Measurements from ENCODE around the gene TMEM74B. TPM values are rescaled to one million over a fixed set of nuclear protein-coding genes. Genes with fewer than 3 reads are reported as not detected.

The TMEM74B gene
- total RNA-seq, 1 experiment from 2014 or later: 8.4 TPM

DNA sequence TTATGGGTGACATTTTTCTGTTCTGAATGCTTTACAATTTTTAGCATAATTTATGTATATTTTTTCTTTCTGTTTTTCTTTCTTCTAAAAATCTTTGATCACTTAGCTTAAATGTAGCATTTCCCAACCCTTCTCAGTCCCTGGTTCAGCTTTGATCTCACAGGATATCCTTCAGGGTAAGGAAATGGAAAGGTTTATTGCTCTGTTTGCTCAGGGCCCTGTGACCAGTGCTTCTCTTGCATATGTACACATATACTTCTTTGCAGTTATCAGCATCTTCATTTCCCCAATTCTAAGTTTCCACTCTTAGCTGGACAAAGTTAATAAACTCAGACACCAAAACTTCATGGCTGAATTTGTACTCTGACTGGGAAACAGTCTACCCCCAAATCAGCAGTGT lies 30.6 kb downstream of the TMEM74B start (continued):
- TF ChIP-seq, protein P1, sequence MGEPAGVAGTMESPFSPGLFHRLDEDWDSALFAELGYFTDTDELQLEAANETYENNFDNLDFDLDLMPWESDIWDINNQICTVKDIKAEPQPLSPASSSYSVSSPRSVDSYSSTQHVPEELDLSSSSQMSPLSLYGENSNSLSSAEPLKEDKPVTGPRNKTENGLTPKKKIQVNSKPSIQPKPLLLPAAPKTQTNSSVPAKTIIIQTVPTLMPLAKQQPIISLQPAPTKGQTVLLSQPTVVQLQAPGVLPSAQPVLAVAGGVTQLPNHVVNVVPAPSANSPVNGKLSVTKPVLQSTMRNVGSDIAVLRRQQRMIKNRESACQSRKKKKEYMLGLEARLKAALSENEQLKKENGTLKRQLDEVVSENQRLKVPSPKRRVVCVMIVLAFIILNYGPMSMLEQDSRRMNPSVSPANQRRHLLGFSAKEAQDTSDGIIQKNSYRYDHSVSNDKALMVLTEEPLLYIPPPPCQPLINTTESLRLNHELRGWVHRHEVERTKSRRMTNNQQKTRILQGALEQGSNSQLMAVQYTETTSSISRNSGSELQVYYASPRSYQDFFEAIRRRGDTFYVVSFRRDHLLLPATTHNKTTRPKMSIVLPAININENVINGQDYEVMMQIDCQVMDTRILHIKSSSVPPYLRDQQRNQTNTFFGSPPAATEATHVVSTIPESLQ (CRISPR knock-in tag; IDR thresholded peaks at IDR 0.05): no peak
- TF ChIP-seq SOX15 (CRISPR knock-in tag; IDR thresholded peaks at IDR 0.05): no peak
- TF ChIP-seq, protein P2, sequence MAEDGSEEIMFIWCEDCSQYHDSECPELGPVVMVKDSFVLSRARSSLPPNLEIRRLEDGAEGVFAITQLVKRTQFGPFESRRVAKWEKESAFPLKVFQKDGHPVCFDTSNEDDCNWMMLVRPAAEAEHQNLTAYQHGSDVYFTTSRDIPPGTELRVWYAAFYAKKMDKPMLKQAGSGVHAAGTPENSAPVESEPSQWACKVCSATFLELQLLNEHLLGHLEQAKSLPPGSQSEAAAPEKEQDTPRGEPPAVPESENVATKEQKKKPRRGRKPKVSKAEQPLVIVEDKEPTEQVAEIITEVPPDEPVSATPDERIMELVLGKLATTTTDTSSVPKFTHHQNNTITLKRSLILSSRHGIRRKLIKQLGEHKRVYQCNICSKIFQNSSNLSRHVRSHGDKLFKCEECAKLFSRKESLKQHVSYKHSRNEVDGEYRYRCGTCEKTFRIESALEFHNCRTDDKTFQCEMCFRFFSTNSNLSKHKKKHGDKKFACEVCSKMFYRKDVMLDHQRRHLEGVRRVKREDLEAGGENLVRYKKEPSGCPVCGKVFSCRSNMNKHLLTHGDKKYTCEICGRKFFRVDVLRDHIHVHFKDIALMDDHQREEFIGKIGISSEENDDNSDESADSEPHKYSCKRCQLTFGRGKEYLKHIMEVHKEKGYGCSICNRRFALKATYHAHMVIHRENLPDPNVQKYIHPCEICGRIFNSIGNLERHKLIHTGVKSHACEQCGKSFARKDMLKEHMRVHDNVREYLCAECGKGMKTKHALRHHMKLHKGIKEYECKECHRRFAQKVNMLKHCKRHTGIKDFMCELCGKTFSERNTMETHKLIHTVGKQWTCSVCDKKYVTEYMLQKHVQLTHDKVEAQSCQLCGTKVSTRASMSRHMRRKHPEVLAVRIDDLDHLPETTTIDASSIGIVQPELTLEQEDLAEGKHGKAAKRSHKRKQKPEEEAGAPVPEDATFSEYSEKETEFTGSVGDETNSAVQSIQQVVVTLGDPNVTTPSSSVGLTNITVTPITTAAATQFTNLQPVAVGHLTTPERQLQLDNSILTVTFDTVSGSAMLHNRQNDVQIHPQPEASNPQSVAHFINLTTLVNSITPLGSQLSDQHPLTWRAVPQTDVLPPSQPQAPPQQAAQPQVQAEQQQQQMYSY (CRISPR knock-in tag; IDR thresholded peaks at IDR 0.05): no peak
- TF ChIP-seq FOXP1 (CRISPR knock-in tag; IDR thresholded peaks at IDR 0.05; ENCODE audit: borderline replicate concordance): no peak
- TF ChIP-seq, protein P3, sequence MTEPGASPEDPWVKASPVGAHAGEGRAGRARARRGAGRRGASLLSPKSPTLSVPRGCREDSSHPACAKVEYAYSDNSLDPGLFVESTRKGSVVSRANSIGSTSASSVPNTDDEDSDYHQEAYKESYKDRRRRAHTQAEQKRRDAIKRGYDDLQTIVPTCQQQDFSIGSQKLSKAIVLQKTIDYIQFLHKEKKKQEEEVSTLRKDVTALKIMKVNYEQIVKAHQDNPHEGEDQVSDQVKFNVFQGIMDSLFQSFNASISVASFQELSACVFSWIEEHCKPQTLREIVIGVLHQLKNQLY (CRISPR knock-in tag; IDR thresholded peaks at IDR 0.05): no peak
- TF ChIP-seq, protein P4, sequence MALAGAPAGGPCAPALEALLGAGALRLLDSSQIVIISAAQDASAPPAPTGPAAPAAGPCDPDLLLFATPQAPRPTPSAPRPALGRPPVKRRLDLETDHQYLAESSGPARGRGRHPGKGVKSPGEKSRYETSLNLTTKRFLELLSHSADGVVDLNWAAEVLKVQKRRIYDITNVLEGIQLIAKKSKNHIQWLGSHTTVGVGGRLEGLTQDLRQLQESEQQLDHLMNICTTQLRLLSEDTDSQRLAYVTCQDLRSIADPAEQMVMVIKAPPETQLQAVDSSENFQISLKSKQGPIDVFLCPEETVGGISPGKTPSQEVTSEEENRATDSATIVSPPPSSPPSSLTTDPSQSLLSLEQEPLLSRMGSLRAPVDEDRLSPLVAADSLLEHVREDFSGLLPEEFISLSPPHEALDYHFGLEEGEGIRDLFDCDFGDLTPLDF (CRISPR knock-in tag; IDR thresholded peaks at IDR 0.05): no peak
- no peak for TF ChIP-seq ZNF671 (CRISPR knock-in tag; IDR thresholded peaks at IDR 0.05)

DNA sequence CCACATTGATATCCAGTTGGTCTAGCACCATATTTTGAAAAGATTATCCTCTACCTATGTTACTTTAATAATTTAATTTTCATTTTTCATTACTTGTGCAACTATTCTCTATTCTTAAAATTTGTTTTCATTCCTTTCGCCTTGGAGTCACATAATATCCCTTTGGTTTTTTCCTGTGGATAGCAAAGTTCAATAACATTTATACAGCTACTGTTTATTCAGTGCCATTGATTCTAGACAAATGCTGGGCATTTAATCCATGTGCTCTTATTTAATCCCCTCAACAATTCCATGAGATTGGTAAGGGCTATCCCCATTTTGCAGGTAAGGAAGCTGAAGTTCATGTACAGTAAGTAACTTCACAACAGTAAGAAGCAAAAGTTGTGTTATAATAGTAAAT lies 33.8 kb downstream of the TMEM74B start:
- CTCF ChIA-PET: interaction anchor here (1.6 kb wide), 1 partner anchor 26 kb away, joined by 5 read pairs; no protein-coding TSS in a partner anchor
- DNase-seq (ENCODE audit: low spot score) (no peak), ATAC-seq (no peak)
- Mint-ChIP-seq H3K4me1 (no peaks in the 10 kb centered on the region), H3K27me3 (ENCODE audit: low read depth) (no peaks in the 10 kb centered on the region), H3K4me3 (no peak overlapping the region), H3K36me3 (peaks cover 23% of the 10 kb centered on the region), H3K27ac (no peak overlapping the region), H3K9me3 (no peaks in the 10 kb centered on the region)
- POLR2A ChIA-PET: no interaction called here
- TF ChIP-seq OVOL2 (CRISPR knock-in tag; IDR thresholded peaks at IDR 0.05; ENCODE audit: borderline replicate concordance) (no peak), NFYB (CRISPR knock-in tag; conservative IDR thresholded peaks at IDR 0.05; ENCODE audit: low read depth) (no peak), SMAD3 (CRISPR knock-in tag; IDR thresholded peaks at IDR 0.05; ENCODE audit: borderline replicate concordance) (no peak), MXD4 (CRISPR knock-in tag; IDR thresholded peaks at IDR 0.05; ENCODE audit: borderline replicate concordance) (no peak), ZNF121 (CRISPR knock-in tag; IDR thresholded peaks at IDR 0.05) (no peak), TEAD4 (CRISPR knock-in tag; IDR thresholded peaks at IDR 0.05) (no peak)
- TF ChIP-seq, protein P5, sequence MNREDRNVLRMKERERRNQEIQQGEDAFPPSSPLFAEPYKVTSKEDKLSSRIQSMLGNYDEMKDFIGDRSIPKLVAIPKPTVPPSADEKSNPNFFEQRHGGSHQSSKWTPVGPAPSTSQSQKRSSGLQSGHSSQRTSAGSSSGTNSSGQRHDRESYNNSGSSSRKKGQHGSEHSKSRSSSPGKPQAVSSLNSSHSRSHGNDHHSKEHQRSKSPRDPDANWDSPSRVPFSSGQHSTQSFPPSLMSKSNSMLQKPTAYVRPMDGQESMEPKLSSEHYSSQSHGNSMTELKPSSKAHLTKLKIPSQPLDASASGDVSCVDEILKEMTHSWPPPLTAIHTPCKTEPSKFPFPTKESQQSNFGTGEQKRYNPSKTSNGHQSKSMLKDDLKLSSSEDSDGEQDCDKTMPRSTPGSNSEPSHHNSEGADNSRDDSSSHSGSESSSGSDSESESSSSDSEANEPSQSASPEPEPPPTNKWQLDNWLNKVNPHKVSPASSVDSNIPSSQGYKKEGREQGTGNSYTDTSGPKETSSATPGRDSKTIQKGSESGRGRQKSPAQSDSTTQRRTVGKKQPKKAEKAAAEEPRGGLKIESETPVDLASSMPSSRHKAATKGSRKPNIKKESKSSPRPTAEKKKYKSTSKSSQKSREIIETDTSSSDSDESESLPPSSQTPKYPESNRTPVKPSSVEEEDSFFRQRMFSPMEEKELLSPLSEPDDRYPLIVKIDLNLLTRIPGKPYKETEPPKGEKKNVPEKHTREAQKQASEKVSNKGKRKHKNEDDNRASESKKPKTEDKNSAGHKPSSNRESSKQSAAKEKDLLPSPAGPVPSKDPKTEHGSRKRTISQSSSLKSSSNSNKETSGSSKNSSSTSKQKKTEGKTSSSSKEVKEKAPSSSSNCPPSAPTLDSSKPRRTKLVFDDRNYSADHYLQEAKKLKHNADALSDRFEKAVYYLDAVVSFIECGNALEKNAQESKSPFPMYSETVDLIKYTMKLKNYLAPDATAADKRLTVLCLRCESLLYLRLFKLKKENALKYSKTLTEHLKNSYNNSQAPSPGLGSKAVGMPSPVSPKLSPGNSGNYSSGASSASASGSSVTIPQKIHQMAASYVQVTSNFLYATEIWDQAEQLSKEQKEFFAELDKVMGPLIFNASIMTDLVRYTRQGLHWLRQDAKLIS (CRISPR knock-in tag; IDR thresholded peaks at IDR 0.05; ENCODE audit: borderline replicate concordance): no peak
- TF ChIP-seq, protein P6, sequence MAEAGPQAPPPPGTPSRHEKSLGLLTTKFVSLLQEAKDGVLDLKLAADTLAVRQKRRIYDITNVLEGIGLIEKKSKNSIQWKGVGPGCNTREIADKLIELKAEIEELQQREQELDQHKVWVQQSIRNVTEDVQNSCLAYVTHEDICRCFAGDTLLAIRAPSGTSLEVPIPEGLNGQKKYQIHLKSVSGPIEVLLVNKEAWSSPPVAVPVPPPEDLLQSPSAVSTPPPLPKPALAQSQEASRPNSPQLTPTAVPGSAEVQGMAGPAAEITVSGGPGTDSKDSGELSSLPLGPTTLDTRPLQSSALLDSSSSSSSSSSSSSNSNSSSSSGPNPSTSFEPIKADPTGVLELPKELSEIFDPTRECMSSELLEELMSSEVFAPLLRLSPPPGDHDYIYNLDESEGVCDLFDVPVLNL (CRISPR knock-in tag; IDR thresholded peaks at IDR 0.05; ENCODE audit: borderline replicate concordance, low read depth): no peak
- TF ChIP-seq, protein P7, sequence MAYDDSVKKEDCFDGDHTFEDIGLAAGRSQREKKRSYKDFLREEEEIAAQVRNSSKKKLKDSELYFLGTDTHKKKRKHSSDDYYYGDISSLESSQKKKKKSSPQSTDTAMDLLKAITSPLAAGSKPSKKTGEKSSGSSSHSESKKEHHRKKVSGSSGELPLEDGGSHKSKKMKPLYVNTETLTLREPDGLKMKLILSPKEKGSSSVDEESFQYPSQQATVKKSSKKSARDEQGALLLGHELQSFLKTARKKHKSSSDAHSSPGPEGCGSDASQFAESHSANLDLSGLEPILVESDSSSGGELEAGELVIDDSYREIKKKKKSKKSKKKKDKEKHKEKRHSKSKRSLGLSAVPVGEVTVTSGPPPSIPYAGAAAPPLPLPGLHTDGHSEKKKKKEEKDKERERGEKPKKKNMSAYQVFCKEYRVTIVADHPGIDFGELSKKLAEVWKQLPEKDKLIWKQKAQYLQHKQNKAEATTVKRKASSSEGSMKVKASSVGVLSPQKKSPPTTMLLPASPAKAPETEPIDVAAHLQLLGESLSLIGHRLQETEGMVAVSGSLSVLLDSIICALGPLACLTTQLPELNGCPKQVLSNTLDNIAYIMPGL (CRISPR knock-in tag; IDR thresholded peaks at IDR 0.05): no peak
- TF ChIP-seq, protein P8, sequence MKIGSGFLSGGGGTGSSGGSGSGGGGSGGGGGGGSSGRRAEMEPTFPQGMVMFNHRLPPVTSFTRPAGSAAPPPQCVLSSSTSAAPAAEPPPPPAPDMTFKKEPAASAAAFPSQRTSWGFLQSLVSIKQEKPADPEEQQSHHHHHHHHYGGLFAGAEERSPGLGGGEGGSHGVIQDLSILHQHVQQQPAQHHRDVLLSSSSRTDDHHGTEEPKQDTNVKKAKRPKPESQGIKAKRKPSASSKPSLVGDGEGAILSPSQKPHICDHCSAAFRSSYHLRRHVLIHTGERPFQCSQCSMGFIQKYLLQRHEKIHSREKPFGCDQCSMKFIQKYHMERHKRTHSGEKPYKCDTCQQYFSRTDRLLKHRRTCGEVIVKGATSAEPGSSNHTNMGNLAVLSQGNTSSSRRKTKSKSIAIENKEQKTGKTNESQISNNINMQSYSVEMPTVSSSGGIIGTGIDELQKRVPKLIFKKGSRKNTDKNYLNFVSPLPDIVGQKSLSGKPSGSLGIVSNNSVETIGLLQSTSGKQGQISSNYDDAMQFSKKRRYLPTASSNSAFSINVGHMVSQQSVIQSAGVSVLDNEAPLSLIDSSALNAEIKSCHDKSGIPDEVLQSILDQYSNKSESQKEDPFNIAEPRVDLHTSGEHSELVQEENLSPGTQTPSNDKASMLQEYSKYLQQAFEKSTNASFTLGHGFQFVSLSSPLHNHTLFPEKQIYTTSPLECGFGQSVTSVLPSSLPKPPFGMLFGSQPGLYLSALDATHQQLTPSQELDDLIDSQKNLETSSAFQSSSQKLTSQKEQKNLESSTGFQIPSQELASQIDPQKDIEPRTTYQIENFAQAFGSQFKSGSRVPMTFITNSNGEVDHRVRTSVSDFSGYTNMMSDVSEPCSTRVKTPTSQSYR (CRISPR knock-in tag; IDR thresholded peaks at IDR 0.05): no peak

Data from WTC11 (cell line).